H1 (cell line): Measurements from ENCODE around the gene DOCK10. TPM values are rescaled to one million over a fixed set of nuclear protein-coding genes. Genes with fewer than 3 reads are reported as not detected.

Experiments
- CTCF ChIA-PET: fragments of 300-600 bp; sonication (Branson Sonifier 250); formaldehyde crosslinking; loops from one replicate; lab custom pipeline; 2021; ENCODE audit not compliant: partially characterized antibody; lab: Charles Lee
- POLR2A ChIA-PET: fragments of 300-600 bp; sonication (Branson Sonifier 250); formaldehyde crosslinking; loops from one replicate; lab custom pipeline; 2021; ENCODE audit warnings: inconsistent platforms; ENCODE audit not compliant: partially characterized antibody; lab: Charles Lee
- DNase-seq, 2 experiments: peaks; one replicate each; pipeline versions ENCODE4 v3.0.0 to v3.0.0-alpha.2; 2010 to 2022; ENCODE audit warnings: low spot score in 2 of 2, low read depth in 1 of 2, mixed read lengths in 1 of 2
- FAIRE-seq: peaks from 2 replicates; lab custom pipeline; 2011; peaks lifted over from hg19 to GRCh38; lab: Jason Lieb, UNC
- H2AFZ ChIP-seq: 2 replicates; pipeline ENCODE4 v1.8.1; 2012; ENCODE audit warnings: low read length, inconsistent platforms
- H2AK5ac ChIP-seq: 2 replicates; pipeline ENCODE4 v1.6.1; 2013; ENCODE audit warnings: low read depth, low read length
- H2BK120ac ChIP-seq: replicated peaks from 2 replicates; pipeline ENCODE3; 2013; ENCODE audit warnings: low read depth, low read length, inconsistent platforms
- H2BK12ac ChIP-seq: 2 replicates; pipeline ENCODE4 v1.6.1; 2013; ENCODE audit warnings: low read depth, low read length
- H2BK15ac ChIP-seq: 2 replicates; pipeline ENCODE4 v1.6.1; 2013; ENCODE audit warnings: low read length
- H2BK20ac ChIP-seq: 2 replicates; pipeline ENCODE4 v1.6.1; 2013; ENCODE audit warnings: low read length
- H2BK5ac ChIP-seq: 2 replicates; pipeline ENCODE4 v1.6.1; 2013; ENCODE audit warnings: low read depth, low read length
- H3K14ac ChIP-seq: 2 replicates; pipeline ENCODE4 v1.6.1; 2013; ENCODE audit warnings: inconsistent platforms; ENCODE audit not compliant: insufficient read length
- H3K18ac ChIP-seq: 2 replicates; pipeline ENCODE4 v1.6.1; 2013; ENCODE audit warnings: low read length; ENCODE audit errors: extremely low read depth
- H3K23ac ChIP-seq: 2 replicates; pipeline ENCODE4 v1.6.1; 2013; ENCODE audit warnings: inconsistent platforms; ENCODE audit not compliant: insufficient read length
- H3K23me2 ChIP-seq: 2 replicates; pipeline ENCODE4 v1.6.1; 2013; ENCODE audit warnings: low read depth, low read length
- H3K27ac ChIP-seq: 2 replicates; pipeline ENCODE4 v1.6.1; 2011; ENCODE audit warnings: low read depth, low read length, inconsistent platforms
- H3K27me3 ChIP-seq, 4 experiments: replicated peaks in 1 of 4; 1 replicate in 1 of 4; 2 replicates in 3 of 4; pipeline versions ENCODE4 v1.6.1 to v1.8.1; 2011 to 2013; ENCODE audit warnings: low read length in 3 of 4, mild to moderate bottlenecking in 3 of 4, inconsistent platforms in 2 of 4, mixed read lengths in 2 of 4, moderate library complexity in 1 of 4; ENCODE audit not compliant: control insufficient read depth in 3 of 4, insufficient read depth in 3 of 4; ENCODE audit errors: extremely low read depth in 1 of 4
- H3K36me3 ChIP-seq, 4 experiments: 2 replicates each; pipeline versions ENCODE4 v1.6.1 to v1.8.1; 2011 to 2013; ENCODE audit warnings: mild to moderate bottlenecking in 4 of 4, low read length in 3 of 4, moderate library complexity in 2 of 4, control low read depth in 1 of 4, inconsistent platforms in 1 of 4; ENCODE audit not compliant: insufficient read depth in 4 of 4, control insufficient read depth in 2 of 4
- H3K4ac ChIP-seq: replicated peaks from 2 replicates; pipeline ENCODE3; 2013; ENCODE audit warnings: low read length, low read depth, mixed read lengths, inconsistent platforms; ENCODE audit not compliant: insufficient read length
- H3K4me1 ChIP-seq, 4 experiments: replicated peaks in 1 of 4; 1 replicate in 1 of 4; 2 replicates in 3 of 4; pipeline versions ENCODE4 v1.6.1 to v1.8.1; 2011 to 2013; ENCODE audit warnings: low read length in 3 of 4, inconsistent platforms in 2 of 4, mixed read lengths in 1 of 4; ENCODE audit not compliant: insufficient read depth in 4 of 4, control insufficient read depth in 3 of 4
- H3K4me2 ChIP-seq, 2 experiments: 2 replicates each; pipeline versions ENCODE4 v1.6.1 to v1.8.1; 2011 to 2013; ENCODE audit warnings: low read depth in 2 of 2, low read length in 2 of 2, control low read depth in 1 of 2, inconsistent platforms in 1 of 2, mild to moderate bottlenecking in 1 of 2; ENCODE audit not compliant: insufficient read depth in 1 of 2
- H3K4me3 ChIP-seq, 4 experiments: fragments of 200-600, 300-600 bp in 1 of 4; sonication (generic), shearing (Covaris generic), sonication (Bioruptor Twin) in 1 of 4; 2 replicates each; pipeline versions ENCODE4 v1.5.1 to v1.8.1; 2011 to 2016; ENCODE audit warnings: low read length in 4 of 4, low read depth in 3 of 4, control low read depth in 2 of 4, inconsistent platforms in 2 of 4, mild to moderate bottlenecking in 2 of 4, mixed read lengths in 1 of 4, moderate library complexity in 1 of 4; ENCODE audit not compliant: insufficient read depth in 2 of 4; ENCODE audit errors: extremely low read depth in 1 of 4
- H3K56ac ChIP-seq: replicated peaks from 2 replicates; pipeline ENCODE3; 2013; ENCODE audit warnings: low read depth, mild to moderate bottlenecking, mixed read lengths, low read length, inconsistent platforms; ENCODE audit not compliant: insufficient read length
- H3K79me1 ChIP-seq: 2 replicates; pipeline ENCODE4 v1.6.1; 2013; ENCODE audit warnings: low read depth, low read length, control low read depth
- H3K79me2 ChIP-seq, 2 experiments: 2 replicates each; pipeline versions ENCODE4 v1.6.1 to v1.8.1; 2012 to 2013; ENCODE audit warnings: low read length in 2 of 2, mild to moderate bottlenecking in 2 of 2, inconsistent platforms in 1 of 2; ENCODE audit not compliant: insufficient read depth in 2 of 2, control insufficient read depth in 1 of 2
- H3K9ac ChIP-seq, 4 experiments: replicated peaks in 1 of 4; 1 replicate in 1 of 4; 2 replicates in 3 of 4; pipeline versions ENCODE4 v1.6.1 to v1.8.1; 2011 to 2013; ENCODE audit warnings: low read depth in 3 of 4, low read length in 3 of 4, control low read depth in 2 of 4, mild to moderate bottlenecking in 2 of 4, moderate library complexity in 2 of 4, inconsistent platforms in 1 of 4; ENCODE audit errors: extremely low read depth in 1 of 4
- H3K9me3 ChIP-seq, 2 experiments: 2 replicates each; pipeline versions ENCODE4 v1.6.1 to v1.8.1; 2012 to 2013; ENCODE audit warnings: mild to moderate bottlenecking in 2 of 2, moderate library complexity in 2 of 2, control low read depth in 1 of 2, inconsistent platforms in 1 of 2, low read depth in 1 of 2, low read length in 1 of 2, mixed read lengths in 1 of 2; ENCODE audit not compliant: insufficient read depth in 2 of 2
- H4K20me1 ChIP-seq, 2 experiments: replicated peaks in 1 of 2; 2 replicates each; pipeline versions ENCODE3 to v1.8.1; 2011 to 2013; ENCODE audit warnings: inconsistent platforms in 2 of 2, low read length in 2 of 2, mild to moderate bottlenecking in 1 of 2; ENCODE audit not compliant: insufficient read depth in 2 of 2, control insufficient read depth in 1 of 2
- H4K5ac ChIP-seq: 2 replicates; pipeline ENCODE4 v1.6.1; 2013; ENCODE audit warnings: low read length, low read depth, mixed read lengths, inconsistent platforms; ENCODE audit not compliant: insufficient read length
- H4K8ac ChIP-seq: 2 replicates; pipeline ENCODE4 v1.8.0; 2013; ENCODE audit warnings: mild to moderate bottlenecking, moderate library complexity, low read length, inconsistent platforms; ENCODE audit not compliant: insufficient read depth; ENCODE audit errors: extremely low read depth
- H4K91ac ChIP-seq: replicated peaks from 2 replicates; pipeline ENCODE3; 2013; ENCODE audit warnings: low read length, mixed read lengths, inconsistent platforms; ENCODE audit not compliant: insufficient read length
- BACH1 ChIP-seq: IDR thresholded peaks from 2 replicates; pipeline ENCODE4 v1.6.1; 2012; ENCODE audit warnings: low read length, improper control_type of control experiment
- RAD21 ChIP-seq, 2 experiments: IDR thresholded peaks in 1 of 2; conservative IDR thresholded peaks in 1 of 2; 2 replicates each; pipeline ENCODE4 v1.6.1; 2011; ENCODE audit warnings: low read depth in 2 of 2, low read length in 2 of 2, improper control_type of control experiment in 1 of 2, inconsistent platforms in 1 of 2, mild to moderate bottlenecking in 1 of 2, moderate library complexity in 1 of 2
- WGBS, 2 experiments: shearing (Covaris generic) in 1 of 2; methylation state at CpG; one replicate each; pipeline versions ENCODE4 v1.1.6 to v1.1.7; 2013 to 2015; ENCODE audit warnings: low lambda C conversion rate in 2 of 2, mixed read lengths in 2 of 2, inconsistent platforms in 1 of 2, low coverage in 1 of 2, missing lambda C conversion rate in 1 of 2; ENCODE audit not compliant: insufficient replicate concordance in 2 of 2, insufficient coverage in 1 of 2, insufficient read length in 1 of 2; ENCODE audit errors: extremely low coverage in 1 of 2, missing lambda C conversion rate in 1 of 2; 5-methylcytosine and 5-hydroxymethylcytosine counted together
- polyA plus RNA-seq, 7 experiments: library from polyadenylated mRNA; depleted of rRNA in 3 of 7; stranded (reverse) in 5 of 7; unstranded in 2 of 7; fragments of >200 nt in 5 of 7; fragments of 200-250 nt in 2 of 7; gene quantifications; 1 replicate in 5 of 7; 2 replicates in 1 of 7; 4 replicates in 1 of 7; pipeline versions ENCODE4 v1.2.1 to v1.2.3, GENCODE V29; 2011 to 2013; ENCODE audit warnings: missing spikeins in 2 of 7, mixed read lengths in 2 of 7
- total RNA-seq: library from RNA; stranded (reverse); fragmentation: NEBNext Ultra II Directional; extraction: Animal tissue kit (Norgen Biotek cat#: 25700); gene quantifications from 2 replicates; pipeline ENCODE4 v1.2.1, GENCODE V29; 2021

DOCK10 gene
- total and polyA plus RNA-seq, 2 of the 8 experiments (the other 6 are each of a cell fraction or from before 2014, with no cell fraction given): 0.33 to 1.6 TPM

DNA sequence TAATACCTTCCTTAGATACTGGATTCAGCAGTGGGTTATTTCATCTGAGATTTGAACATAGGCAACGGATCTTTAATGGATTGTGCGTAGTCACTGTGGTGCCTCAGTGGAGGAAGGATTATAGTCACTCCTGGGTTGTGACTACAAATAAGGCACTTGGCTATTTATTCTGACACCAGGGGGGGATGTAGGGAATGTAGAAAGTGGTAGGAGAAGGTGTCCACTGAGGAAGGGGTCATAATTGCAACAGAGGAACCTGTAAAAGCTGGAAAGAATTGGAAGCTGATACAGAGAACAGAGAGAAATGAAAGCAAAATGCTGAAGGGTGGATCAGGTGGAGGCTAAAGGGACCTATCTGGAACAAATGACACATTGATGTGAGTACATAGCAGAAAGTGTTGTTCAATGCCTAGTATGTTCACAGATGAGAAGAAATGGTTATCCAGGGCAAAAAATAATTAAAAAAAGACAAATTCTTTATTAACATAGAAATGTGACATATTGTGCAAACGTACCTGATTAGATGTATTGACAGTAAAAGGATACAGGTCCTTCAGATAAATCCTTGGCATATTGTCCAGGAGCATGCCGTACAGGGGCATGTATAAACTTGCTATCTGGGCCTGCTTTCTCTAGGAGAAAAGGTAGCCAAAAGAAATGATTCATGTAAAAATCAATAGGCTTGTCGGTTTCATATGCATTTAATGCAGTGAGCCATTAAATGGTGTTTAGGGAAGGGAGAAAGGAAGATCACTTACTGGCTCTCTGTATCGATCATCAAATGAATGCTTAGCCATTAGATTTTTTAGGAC lies 234.9 kb downstream of the DOCK10 start:
- no peaks in the 10 kb centered on the region for H3K79me1 ChIP-seq
- POLR2A ChIA-PET: no interaction called here

More for the DNA sequence above, 234.9 kb downstream of the DOCK10 start:
- H2BK15ac ChIP-seq: no peak overlapping the region
- no peak overlapping the region for H3K4me2 ChIP-seq
- WGBS, 2 experiments: 92% methylated on average over 6 of the region's 6 CpGs; no CpG with 5 or more reads in 1 of the 2 experiments
- H2BK120ac ChIP-seq: no peak overlapping the region
- H3K14ac ChIP-seq: no peak overlapping the region
- no peak overlapping the region for H3K18ac ChIP-seq
- TF ChIP-seq RAD21 (IDR thresholded peaks at IDR 0.05 in 1 of 2, conservative IDR thresholded peaks at IDR 0.05 in 1 of 2; ENCODE audit: low read depth in 2 of 2, low read length in 2 of 2) (peak in 1 of 2 experiments; percentile 26; a peak in 2 of 4 replicates), BACH1 (no peak)
- H3K27me3 ChIP-seq: no peaks in the 10 kb centered on the region
- no peaks in the 10 kb centered on the region for H3K79me2 ChIP-seq
- H3K23ac ChIP-seq: no peak overlapping the region
- no peak for FAIRE-seq
- no peaks in the 10 kb centered on the region for H3K4me1 ChIP-seq
- H3K56ac ChIP-seq: no peak overlapping the region
- CTCF ChIA-PET: no interaction called here
- no peak overlapping the region for H4K5ac ChIP-seq
- no peak overlapping the region for H3K27ac ChIP-seq
- H3K23me2 ChIP-seq: no peaks in the 10 kb centered on the region; the same call in 1 of the 2 replicates
- no peak overlapping the region for H4K91ac ChIP-seq
- no peaks in the 10 kb centered on the region for H3K36me3 ChIP-seq
- H3K4me3 ChIP-seq: no peak overlapping the region
- no peak overlapping the region for H2AFZ ChIP-seq
- no peak overlapping the region for H2BK20ac ChIP-seq
- H2BK12ac ChIP-seq: no peak overlapping the region
- H3K9ac ChIP-seq: no peak overlapping the region
- no peak overlapping the region for H2BK5ac ChIP-seq
- H4K20me1 ChIP-seq: no peaks in the 10 kb centered on the region
- H3K9me3 ChIP-seq: no peaks in the 10 kb centered on the region
- no peak overlapping the region for H3K4ac ChIP-seq
- no peak overlapping the region for H4K8ac ChIP-seq
- no peak overlapping the region for H2AK5ac ChIP-seq
- DNase-seq: no peak
